ENCODE measurements around the gene IL1RAPL1.

The IL1RAPL1 gene

DNA sequence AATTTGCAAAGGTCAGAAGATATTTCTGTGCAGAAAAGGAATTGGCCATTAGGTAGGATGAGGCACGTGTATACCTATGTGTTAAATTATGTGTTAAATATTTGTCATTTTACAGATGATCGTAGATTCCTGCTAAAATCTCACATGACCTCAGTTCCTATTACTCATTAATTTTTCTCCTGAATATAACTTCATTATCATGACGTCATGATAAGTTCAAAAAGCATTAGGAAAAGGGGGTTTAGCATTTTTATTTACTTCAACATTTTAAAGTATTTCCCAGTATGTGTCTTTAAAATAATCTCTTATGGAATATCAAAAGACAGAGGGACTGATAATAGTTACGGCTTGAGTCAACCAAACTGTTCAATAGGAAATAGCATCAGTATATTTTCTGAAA lies 372.8 kb downstream of the IL1RAPL1 start:
- no peak for DNase-seq (ENCODE audit: low read depth in 4 of 4, low spot score in 1 of 4)

GRCh38 chrX:28966331-28966730 lies 379.1 kb downstream of the IL1RAPL1 start:
- no peak for DNase-seq (ENCODE audit: low read depth in 4 of 4, low spot score in 1 of 4)

DNA sequence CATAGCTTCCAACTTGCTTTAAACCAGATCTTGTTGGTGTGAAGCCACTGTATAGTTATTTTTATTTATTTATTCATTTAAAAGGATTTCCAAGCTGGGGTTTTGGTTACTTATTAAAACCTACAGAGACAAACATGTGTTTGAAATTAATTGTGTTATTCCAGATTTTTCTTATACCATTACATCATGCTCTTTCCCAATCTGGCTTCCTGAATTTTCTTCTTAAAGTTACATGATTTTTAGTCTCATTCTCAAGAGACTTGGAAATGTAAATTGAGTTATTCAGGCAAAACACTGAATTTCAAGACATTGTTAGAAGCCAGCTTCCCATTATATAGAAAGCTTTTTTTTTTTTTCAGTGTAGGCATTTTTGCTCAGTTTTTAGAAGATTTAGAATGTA lies 381.9 kb downstream of the IL1RAPL1 start:
- DNase-seq (ENCODE audit: low read depth in 4 of 4, low spot score in 1 of 4), result no peak

GRCh38 chrX:28979877-28980276 lies 392.6 kb downstream of the IL1RAPL1 start:
- DNase-seq (ENCODE audit: low read depth in 4 of 4, low spot score in 1 of 4), result no peak

- DNase-seq (ENCODE audit: low read depth in 4 of 4, low spot score in 1 of 4), result no peak
These were observed 394.7 kb downstream of the IL1RAPL1 start for GRCh38 chrX:28981952-28982351.

DNA sequence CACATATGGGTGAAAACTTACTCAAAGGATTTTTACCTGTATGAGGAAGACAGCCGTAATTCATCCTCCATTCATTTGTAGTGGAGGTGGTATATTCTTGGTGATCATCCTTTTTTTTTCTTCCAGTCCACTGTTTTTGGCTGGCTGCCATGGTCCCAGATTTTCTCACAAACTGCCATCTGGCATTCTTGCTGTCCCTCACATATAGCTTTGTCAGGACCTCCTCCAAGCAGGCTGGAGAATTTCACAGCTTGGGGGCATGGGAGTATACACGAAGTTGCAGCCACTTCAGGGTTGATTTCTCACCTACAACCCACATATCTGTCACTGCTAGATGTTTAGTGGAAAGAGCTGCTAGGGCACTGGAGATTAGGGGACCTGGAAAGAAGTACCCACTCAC lies 401.0 kb downstream of the IL1RAPL1 start:
- DNase-seq (ENCODE audit: low read depth in 4 of 4, low spot score in 1 of 4), result no peak

DNA sequence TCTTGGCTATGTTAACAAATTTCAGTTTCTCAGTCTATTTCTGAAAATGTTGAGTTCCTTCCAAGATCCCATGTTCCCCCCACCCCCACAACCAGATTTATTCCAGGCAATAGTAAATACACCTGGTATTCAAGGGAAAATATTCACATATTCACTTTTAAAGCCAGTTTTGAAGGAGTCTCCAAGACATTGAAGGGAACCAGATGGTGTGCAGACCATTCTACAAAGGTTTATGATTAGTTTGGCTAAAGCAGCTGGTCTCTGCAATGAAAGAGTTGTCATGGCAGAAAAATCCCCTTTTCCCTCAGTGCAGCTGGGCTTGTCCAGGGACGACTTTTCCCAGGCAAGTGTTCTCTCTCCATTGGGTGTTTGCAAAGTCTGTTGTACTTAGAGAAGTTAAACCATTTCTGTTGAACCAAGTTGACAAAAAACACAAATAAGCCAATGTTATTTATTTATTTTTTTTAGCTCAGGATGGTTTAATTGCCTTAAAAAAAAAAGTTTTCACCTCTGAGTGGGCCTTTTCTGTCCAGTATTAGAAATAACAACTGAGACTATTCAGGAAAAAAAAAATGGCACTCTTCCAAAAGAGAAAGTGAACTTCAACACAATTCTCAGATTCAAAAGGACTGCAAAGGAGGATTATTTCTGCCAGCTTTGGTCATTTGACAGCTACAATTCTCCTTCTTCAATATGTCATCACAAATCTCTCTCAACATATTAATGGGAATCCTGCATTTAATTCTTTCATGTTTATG lies 410.6 kb downstream of the IL1RAPL1 start:
- DNase-seq (ENCODE audit: low read depth in 4 of 4, low spot score in 1 of 4), result no peak

- DNase-seq (ENCODE audit: low read depth in 4 of 4, low spot score in 1 of 4), result no peak
These were observed 411.4 kb downstream of the IL1RAPL1 start for GRCh38 chrX:28998609-28999135.

GRCh38 chrX:29012867-29013266 lies 425.6 kb downstream of the IL1RAPL1 start:
- DNase-seq (ENCODE audit: low read depth in 4 of 4, low spot score in 1 of 4), result no peak

DNA sequence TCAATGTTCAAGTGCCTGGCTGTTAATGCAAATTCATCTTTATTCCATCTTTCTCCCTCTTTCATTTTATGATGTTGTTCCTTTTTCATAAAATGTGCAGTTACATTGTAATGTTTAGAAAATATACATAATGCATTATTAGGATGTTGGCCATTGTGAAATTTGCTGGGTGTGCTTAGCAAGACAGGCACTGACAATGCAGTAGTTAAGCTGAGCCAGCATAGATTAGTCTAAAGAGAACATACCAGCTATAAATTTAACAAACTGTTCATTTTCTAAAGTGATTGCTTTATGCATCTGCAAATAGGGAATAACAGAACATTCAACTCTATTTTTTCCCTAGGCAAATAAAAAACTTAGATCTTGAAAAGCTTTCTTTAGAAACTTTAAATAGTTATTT lies 436.0 kb downstream of the IL1RAPL1 start:
- DNase-seq (ENCODE audit: low read depth in 4 of 4, low spot score in 1 of 4), result no peak

DNA sequence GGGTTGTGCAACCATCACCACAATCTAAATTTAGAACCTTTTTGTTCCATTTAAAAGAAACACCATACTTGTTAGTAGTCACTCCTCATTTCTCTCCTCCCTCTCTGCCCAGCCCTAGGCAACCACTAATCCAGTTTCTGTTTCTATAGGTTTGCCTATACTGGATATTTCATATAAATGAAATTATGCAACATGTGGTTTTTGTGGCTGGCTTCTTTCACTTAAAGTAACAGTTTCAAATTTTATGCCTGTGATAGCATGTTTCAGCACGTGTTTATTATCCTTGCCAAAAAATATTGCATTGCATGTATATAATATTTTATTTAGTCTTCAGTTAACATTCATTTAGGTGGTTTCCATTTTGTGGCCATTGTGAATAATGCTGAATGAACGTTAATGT lies 437.6 kb downstream of the IL1RAPL1 start:
- no peak for DNase-seq (ENCODE audit: low read depth in 4 of 4, low spot score in 1 of 4)

DNA sequence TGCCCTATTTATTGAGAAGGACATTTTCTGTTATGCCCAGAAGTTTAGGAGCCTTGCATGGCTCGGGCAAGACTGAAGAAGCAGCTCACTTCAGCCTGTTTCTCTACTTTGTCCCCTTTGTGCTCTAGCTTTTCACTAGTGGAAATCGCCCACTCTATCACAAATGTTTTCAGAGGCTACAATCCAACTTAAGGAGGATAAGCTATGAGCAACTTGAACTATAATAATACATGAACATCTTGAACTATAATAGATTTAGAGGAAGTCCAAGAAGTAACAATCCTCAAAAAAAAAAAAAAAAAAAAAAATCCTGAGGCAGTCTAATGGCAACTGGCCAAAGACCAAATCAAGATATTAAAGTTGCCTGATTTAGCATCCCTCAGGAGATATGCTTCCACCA lies 452.3 kb downstream of the IL1RAPL1 start:
- no peak for DNase-seq (ENCODE audit: low read depth in 4 of 4, low spot score in 1 of 4)

GRCh38 chrX:29040160-29040559 lies 452.9 kb downstream of the IL1RAPL1 start:
- DNase-seq (ENCODE audit: low read depth in 4 of 4, low spot score in 1 of 4), result no peak

DNA sequence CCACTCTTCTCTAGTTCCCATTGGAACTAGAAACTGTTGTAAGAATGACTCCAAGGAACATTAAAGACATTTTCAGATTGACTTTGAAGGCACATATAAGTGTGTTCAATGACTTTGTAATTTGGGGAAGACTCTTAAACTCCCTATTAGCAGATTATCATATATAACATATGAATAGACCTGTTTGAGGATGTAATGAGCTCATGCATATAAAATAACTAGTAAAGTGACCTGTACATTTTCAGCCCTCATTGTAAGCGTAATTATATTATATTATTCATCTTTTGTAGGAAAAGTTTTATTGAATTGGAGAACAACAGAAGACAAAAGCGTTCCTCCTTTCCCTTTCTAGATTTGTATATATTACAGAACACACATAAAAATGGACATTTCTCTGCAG lies 455.1 kb downstream of the IL1RAPL1 start:
- DNase-seq (ENCODE audit: low read depth in 4 of 4, low spot score in 1 of 4), result no peak

- no peak for DNase-seq (ENCODE audit: low read depth in 4 of 4, low spot score in 1 of 4)
These were observed 456.5 kb downstream of the IL1RAPL1 start for GRCh38 chrX:29043746-29044145.

DNA sequence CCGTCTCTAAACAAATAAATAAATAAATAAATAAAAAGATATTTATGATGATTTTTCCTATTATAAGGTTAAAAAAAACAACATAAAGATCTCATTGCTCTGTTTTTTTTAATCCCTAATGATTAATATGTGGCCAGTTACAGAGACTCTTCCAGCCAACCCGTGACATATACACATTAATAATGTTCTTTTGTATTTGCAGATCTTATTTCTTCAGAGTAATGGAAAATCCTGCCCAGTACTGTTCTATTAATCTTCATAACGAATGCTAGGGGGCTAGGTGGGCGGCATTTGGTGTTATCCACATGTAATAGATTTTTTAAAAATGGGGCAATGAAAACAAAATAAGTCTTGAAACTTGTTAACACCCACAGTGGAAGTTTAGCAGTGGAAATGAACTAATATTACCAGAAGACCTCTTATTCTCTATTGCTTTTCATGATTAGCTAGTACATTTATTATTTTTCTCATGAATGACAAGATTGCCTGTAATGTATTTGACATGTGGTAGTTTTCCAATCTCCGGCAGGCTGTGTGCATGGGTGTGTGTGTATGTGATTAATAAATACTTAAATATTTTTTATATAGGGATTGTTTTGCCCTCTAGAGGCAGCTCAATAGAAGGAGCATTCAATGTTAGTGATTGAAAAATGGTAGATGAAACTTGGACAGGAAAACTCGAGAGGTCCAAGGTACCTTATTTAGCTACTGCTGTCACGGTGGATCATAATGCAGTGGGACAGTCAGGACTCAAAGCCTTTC lies 457.4 kb downstream of the IL1RAPL1 start:
- DNase-seq (ENCODE audit: low read depth in 4 of 4, low spot score in 1 of 4), result no peak

DNA sequence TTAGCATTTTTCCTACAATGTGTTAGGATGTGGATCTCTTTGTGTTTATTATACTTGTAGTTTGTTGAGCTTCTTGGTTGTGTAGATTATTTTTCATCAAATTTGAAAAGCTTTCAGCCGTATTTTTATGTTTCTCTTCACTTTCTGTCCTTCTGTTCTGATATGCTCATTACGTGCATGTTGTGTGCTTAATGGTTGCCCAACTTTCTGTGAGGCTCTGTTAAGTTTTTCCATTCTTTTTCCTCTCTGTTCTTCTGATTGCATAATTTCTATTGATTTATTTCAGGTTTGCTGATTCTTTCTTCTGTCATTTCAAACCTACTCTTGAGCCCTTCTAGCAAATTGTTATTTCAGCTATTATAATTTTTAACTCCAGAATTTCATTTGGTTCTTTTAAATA lies 478.2 kb downstream of the IL1RAPL1 start:
- no peak for DNase-seq (ENCODE audit: low read depth in 4 of 4, low spot score in 1 of 4)

GRCh38 chrX:29066516-29066915 lies 479.3 kb downstream of the IL1RAPL1 start:
- DNase-seq (ENCODE audit: low read depth in 4 of 4, low spot score in 1 of 4), result no peak

- DNase-seq (ENCODE audit: low read depth in 4 of 4, low spot score in 1 of 4), result no peak
These were observed 480.1 kb downstream of the IL1RAPL1 start for GRCh38 chrX:29067351-29067750.

- DNase-seq (ENCODE audit: low read depth in 4 of 4, low spot score in 1 of 4), result no peak
These were observed 484.5 kb downstream of the IL1RAPL1 start for GRCh38 chrX:29071525-29072320.

- DNase-seq (ENCODE audit: low read depth in 4 of 4, low spot score in 1 of 4), result no peak
These were observed 495.3 kb downstream of the IL1RAPL1 start for GRCh38 chrX:29082558-29082957.

DNA sequence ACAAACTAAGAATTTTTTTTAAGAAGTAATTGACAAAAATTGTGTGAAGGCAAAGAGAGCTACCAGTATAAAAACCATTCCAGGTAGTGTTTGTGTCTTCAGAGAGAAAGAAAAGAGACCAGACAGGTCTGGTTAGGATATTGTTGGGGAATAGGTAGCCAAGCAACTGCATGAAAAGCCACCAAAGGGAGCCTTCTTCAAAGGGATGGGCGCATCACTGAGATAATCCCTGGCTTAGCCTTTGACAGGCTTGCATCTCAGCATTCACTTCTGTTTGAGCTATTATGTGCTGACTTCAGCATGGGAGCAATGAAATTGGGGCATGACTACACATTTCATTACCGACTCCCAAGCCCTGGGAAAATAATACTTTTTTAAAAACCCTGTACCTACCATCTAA lies 496.6 kb downstream of the IL1RAPL1 start:
- DNase-seq (ENCODE audit: low read depth in 4 of 4, low spot score in 1 of 4), result no peak
